Natural killer cell (primary cell): ENCODE data around the gene FAM181B. TPM values are rescaled to one million over a fixed set of nuclear protein-coding genes. Genes with fewer than 3 reads are reported as not detected.
A peak's percentile ranks its signal among the peaks of the same experiment; 100 is the strongest.

Experiments
- ATAC-seq, 3 donors: fragments of 150-1000 bp in 2 of 3; fragments of 200-7000 bp in 1 of 3; cut with Tn5 transposase; 1 replicate in 1 of 3; 2 replicates in 2 of 3; pipeline ENCODE4 v1.10.0; 2021; ENCODE audit warnings: mild to moderate bottlenecking in 2 of 3, moderate library complexity in 2 of 3
- DNase-seq, 2 donors: peaks; one replicate each; pipeline versions ENCODE4 v3.0.0 to v3.0.0-alpha.2; 2013 to 2021; ENCODE audit warnings: mixed read lengths in 1 of 2
- H3K27ac ChIP-seq: one replicate; pipeline ENCODE4 v1.5.1; 2013; ENCODE audit warnings: mild to moderate bottlenecking, low read length
- H3K27me3 ChIP-seq: one replicate; pipeline ENCODE4 v1.6.1; 2013; ENCODE audit warnings: low read length; ENCODE audit not compliant: control insufficient read depth, insufficient read depth
- H3K36me3 ChIP-seq: one replicate; pipeline ENCODE4 v1.6.1; 2013; ENCODE audit warnings: low read length; ENCODE audit not compliant: control insufficient read depth, insufficient read depth
- H3K4me1 ChIP-seq: one replicate; pipeline ENCODE4 v1.6.1; 2013; ENCODE audit warnings: low read length; ENCODE audit not compliant: control insufficient read depth, insufficient read depth
- H3K4me3 ChIP-seq: one replicate; pipeline ENCODE4 v1.5.1; 2013; ENCODE audit warnings: low read length
- H3K9me3 ChIP-seq: one replicate; pipeline ENCODE4 v1.6.1; 2013; ENCODE audit warnings: low read length; ENCODE audit not compliant: control insufficient read depth, insufficient read depth
- H3K27ac Mint-ChIP-seq, 2 donors: one replicate each; pipeline ENCODE4 v1.8.0; 2022; ENCODE audit warnings: mild to moderate bottlenecking in 2 of 2, mixed read lengths in 2 of 2, moderate library complexity in 1 of 2
- H3K27me3 Mint-ChIP-seq, 2 donors: one replicate each; pipeline ENCODE4 v1.8.0; 2022; ENCODE audit warnings: low read depth in 2 of 2, mixed read lengths in 2 of 2
- H3K36me3 Mint-ChIP-seq: one replicate; pipeline ENCODE4 v1.8.0; 2022; ENCODE audit warnings: mixed read lengths
- H3K4me1 Mint-ChIP-seq, 2 donors: one replicate each; pipeline ENCODE4 v1.8.0; 2022; ENCODE audit warnings: mixed read lengths in 2 of 2
- H3K4me3 Mint-ChIP-seq: one replicate; pipeline ENCODE4 v1.8.0; 2022; ENCODE audit warnings: mild to moderate bottlenecking, moderate library complexity, mixed read lengths
- H3K9me3 Mint-ChIP-seq, 2 donors: one replicate each; pipeline ENCODE4 v1.8.0; 2022; ENCODE audit warnings: mixed read lengths in 2 of 2
- WGBS: methylation state at CpG from one replicate; pipeline ENCODE4 v1.1.7; 2013; ENCODE audit warnings: missing lambda C conversion rate; ENCODE audit not compliant: insufficient coverage; 5-methylcytosine and 5-hydroxymethylcytosine counted together
- intact Hi-C: fragments of 100-400 bp; cut with micrococcal nuclease; formaldehyde crosslinking; loops from one replicate; pipeline ENCODE4 v1.14.2; 2022
- total RNA-seq, 4 donors: library from RNA; stranded (reverse); fragments of 120-200 nt in 1 of 4; gene quantifications; one replicate each; pipeline versions ENCODE4 v1.2.3 to v1.2.4, GENCODE V29; 2013 to 2022
- TF ChIP-seq, protein P1 (sequence below): fragments of 200-600 bp; IDR thresholded peaks from one replicate; pipeline ENCODE4 v1.8.0; 2022; ENCODE audit warnings: antibody characterized with exemption

Gene FAM181B
- total RNA-seq, 3 donors from 2014 or later (not counting 1 experiment from before 2014, with no cell fraction given): not detected

DNA sequence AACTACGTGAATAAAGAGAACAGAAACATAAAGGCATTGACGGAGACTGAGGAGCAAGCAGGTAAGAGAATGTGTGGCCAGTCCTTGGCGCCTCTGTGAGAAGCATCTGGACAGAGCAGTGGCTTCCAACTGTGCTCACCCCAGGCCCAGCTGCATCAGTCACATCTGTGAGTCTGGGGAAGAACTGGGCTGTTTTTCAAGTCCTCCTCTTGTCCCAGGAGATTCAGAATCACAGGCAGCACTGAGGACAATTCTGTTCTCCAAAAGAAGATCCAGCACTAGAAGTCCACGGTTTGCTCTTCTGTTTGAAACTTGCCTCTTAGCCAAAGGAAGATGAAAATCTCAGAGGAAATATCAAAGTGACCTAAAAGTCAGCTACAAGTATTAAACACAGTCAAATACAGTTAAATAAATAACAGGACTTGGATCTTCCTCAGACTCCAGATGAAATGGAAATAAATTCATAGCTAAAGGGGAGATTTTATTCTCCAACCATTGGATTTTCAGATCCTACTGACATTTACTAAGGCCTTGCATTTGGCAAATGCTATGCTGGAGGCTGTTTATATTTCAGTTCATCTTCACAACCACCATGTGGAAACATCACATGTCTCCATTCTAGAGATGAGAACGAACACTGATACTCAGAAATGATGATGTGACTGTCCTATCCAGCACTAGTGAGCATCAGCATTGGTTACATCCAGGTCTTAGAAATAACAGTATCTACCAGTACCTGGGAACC is 14.1 kb downstream of the FAM181B start:
- no peaks in the 10 kb centered on the region for H3K4me1 ChIP-seq
- intact Hi-C loops: no loop called here
- TF ChIP-seq, protein P1, sequence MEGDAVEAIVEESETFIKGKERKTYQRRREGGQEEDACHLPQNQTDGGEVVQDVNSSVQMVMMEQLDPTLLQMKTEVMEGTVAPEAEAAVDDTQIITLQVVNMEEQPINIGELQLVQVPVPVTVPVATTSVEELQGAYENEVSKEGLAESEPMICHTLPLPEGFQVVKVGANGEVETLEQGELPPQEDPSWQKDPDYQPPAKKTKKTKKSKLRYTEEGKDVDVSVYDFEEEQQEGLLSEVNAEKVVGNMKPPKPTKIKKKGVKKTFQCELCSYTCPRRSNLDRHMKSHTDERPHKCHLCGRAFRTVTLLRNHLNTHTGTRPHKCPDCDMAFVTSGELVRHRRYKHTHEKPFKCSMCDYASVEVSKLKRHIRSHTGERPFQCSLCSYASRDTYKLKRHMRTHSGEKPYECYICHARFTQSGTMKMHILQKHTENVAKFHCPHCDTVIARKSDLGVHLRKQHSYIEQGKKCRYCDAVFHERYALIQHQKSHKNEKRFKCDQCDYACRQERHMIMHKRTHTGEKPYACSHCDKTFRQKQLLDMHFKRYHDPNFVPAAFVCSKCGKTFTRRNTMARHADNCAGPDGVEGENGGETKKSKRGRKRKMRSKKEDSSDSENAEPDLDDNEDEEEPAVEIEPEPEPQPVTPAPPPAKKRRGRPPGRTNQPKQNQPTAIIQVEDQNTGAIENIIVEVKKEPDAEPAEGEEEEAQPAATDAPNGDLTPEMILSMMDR: no peak
- H3K27me3 ChIP-seq: no peaks in the 10 kb centered on the region
- no peak for ATAC-seq
- Mint-ChIP-seq H3K27me3 (peaks cover 0 to under 1% of the 10 kb centered on the region in 2 donors), H3K9me3 (no peaks in the 10 kb centered on the region), H3K4me1 (no peaks in the 10 kb centered on the region), H3K27ac (no peak overlapping the region), H3K4me3 (no peak overlapping the region), H3K36me3 (no peaks in the 10 kb centered on the region)
- no peaks in the 10 kb centered on the region for H3K36me3 ChIP-seq
- DNase-seq: no peak
- H3K9me3 ChIP-seq: no peaks in the 10 kb centered on the region
- H3K4me3 ChIP-seq: no peak overlapping the region
- WGBS: 78% methylated on average over 5 of the region's 5 CpGs
- H3K27ac ChIP-seq: no peak overlapping the region

DNA sequence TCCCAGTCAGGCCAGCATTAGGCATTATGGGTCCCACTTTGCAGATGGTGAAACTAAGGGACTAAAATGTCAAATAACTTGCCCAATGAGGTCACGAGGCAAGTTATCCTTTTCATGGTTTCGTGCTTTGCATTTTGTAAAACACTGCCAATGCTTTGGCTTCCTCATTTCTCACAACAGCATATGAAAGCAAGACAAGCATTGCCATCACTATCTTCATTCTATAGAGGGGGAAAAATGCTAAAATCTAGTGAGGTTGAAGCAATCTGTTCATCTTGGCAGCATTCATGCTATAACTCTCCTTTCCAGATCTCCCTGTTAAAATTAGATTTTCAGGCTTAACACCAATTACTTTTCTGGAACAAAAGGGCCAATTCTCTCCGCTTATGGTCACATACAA is 14.8 kb downstream of the FAM181B start:
- no peaks in the 10 kb centered on the region for H3K9me3 Mint-ChIP-seq
- no peaks in the 10 kb centered on the region for H3K36me3 Mint-ChIP-seq
- H3K4me1 ChIP-seq: no peaks in the 10 kb centered on the region
- H3K36me3 ChIP-seq: no peaks in the 10 kb centered on the region
- 55% methylated on average over 2 of the region's 3 CpGs for WGBS
- no peak overlapping the region for H3K27ac Mint-ChIP-seq
- DNase-seq: no peak
- no peaks in the 10 kb centered on the region for H3K27me3 Mint-ChIP-seq
- ATAC-seq: no peak
- no peaks in the 10 kb centered on the region for H3K4me1 Mint-ChIP-seq
- H3K27ac ChIP-seq: no peak overlapping the region
- intact Hi-C loops: no loop called here
- H3K9me3 ChIP-seq: no peaks in the 10 kb centered on the region
- TF ChIP-seq, protein P1: no peak
- H3K4me3 ChIP-seq: no peak overlapping the region
- no peak overlapping the region for H3K4me3 Mint-ChIP-seq
- no peaks in the 10 kb centered on the region for H3K27me3 ChIP-seq

DNA sequence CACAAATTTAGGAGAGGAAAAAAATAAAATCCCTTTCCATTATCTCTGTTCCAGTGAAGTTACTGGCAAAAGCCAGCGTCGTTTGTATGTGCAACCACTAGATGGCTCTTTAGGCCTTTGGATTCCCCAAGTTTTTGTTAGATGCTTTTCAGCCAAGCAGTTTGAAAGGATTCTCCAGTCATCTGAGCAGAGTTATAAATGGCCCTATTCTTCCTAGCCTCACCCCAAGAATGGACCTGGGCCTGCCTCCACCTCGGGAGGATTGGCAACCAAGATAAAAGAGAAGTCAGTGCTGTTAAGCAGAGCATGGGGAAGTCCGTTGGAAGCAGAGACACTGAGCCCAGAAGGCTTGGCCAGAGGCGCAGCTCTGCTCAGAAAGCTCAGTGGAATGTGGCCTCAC is 15.4 kb downstream of the FAM181B start:
- Mint-ChIP-seq H3K4me3 (no peak overlapping the region), H3K36me3 (no peaks in the 10 kb centered on the region), H3K4me1 (no peaks in the 10 kb centered on the region), H3K9me3 (no peaks in the 10 kb centered on the region), H3K27me3 (no peaks in the 10 kb centered on the region), H3K27ac (no peak overlapping the region)
- intact Hi-C loops: no loop called here
- Histone ChIP-seq H3K9me3 (no peaks in the 10 kb centered on the region), H3K27ac (no peak overlapping the region), H3K4me3 (no peak overlapping the region), H3K27me3 (no peaks in the 10 kb centered on the region), H3K4me1 (no peaks in the 10 kb centered on the region), H3K36me3 (no peaks in the 10 kb centered on the region)
- TF ChIP-seq, protein P1: no peak
- WGBS: 36% methylated on average over 5 of the region's 5 CpGs
- ATAC-seq: no peak
- DNase-seq: peak in 1 of 2 donors; percentile 55
